ENCODE results near the gene SURF4.

- TF ChIP-seq, protein P1, sequence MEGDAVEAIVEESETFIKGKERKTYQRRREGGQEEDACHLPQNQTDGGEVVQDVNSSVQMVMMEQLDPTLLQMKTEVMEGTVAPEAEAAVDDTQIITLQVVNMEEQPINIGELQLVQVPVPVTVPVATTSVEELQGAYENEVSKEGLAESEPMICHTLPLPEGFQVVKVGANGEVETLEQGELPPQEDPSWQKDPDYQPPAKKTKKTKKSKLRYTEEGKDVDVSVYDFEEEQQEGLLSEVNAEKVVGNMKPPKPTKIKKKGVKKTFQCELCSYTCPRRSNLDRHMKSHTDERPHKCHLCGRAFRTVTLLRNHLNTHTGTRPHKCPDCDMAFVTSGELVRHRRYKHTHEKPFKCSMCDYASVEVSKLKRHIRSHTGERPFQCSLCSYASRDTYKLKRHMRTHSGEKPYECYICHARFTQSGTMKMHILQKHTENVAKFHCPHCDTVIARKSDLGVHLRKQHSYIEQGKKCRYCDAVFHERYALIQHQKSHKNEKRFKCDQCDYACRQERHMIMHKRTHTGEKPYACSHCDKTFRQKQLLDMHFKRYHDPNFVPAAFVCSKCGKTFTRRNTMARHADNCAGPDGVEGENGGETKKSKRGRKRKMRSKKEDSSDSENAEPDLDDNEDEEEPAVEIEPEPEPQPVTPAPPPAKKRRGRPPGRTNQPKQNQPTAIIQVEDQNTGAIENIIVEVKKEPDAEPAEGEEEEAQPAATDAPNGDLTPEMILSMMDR (IDR thresholded peaks at IDR 0.05), result no peak
- no peak for TF ChIP-seq ZFX (IDR thresholded peaks at IDR 0.05; ENCODE audit: borderline replicate concordance)
Observed at GRCh38 chr9:133397895-133398294, 22.0 kb upstream of the SURF4 start.

Data from 22Rv1 (cell line).